ENCODE data around the gene CELF4.

GRCh38 chr18:37422596-37422995, 143.0 kb downstream of the CELF4 start:
- TF ChIP-seq CTCF (IDR thresholded peaks at IDR 0.05) (no peak), POLR2A (IDR thresholded peaks at IDR 0.05) (no peak)
